ENCODE measurements around the gene EGFL8.

The EGFL8 gene

DNA sequence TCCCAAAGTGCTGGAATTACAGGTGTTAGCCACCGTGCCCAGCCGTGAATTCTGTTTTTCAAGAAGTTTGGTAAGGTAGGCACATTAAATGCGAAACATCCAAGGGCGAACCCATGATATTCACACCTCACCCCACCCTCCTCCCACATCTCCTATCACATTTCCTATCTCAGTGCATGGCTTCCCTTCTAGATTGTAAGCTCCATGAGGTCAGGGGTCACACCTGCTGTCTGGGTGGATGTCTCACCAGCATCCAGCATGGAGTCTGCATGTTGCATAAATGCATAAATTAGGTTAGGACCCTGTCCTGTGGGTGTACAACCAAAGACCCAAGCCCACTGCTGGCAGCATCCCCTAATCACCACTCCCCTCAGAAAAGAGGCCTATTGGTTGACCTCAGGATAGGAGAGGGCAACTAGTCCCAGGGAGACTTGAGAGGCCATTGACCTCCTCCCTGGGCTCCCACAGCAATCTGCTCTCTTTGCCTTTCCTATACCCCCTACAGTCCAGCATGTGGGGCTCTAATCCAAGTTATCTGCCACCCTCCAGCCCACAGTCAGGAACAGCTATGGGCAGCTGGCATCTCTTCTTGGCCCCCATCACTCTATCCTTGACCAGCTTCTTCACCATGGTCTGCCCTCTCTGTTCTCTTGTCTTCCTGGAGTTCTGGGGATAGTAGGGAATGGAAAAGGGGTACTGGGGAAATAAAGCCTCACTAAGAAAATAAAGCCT lies 16.8 kb upstream of the EGFL8 start:
- DNase-seq, result no peak

GRCh38 chr6:32148289-32149091 lies 15.9 kb upstream of the EGFL8 start:
- peak in 1 of 2 donors; percentile 30 for DNase-seq

GRCh38 chr6:32149092-32149755 lies 15.2 kb upstream of the EGFL8 start:
- DNase-seq, result no peak

DNA sequence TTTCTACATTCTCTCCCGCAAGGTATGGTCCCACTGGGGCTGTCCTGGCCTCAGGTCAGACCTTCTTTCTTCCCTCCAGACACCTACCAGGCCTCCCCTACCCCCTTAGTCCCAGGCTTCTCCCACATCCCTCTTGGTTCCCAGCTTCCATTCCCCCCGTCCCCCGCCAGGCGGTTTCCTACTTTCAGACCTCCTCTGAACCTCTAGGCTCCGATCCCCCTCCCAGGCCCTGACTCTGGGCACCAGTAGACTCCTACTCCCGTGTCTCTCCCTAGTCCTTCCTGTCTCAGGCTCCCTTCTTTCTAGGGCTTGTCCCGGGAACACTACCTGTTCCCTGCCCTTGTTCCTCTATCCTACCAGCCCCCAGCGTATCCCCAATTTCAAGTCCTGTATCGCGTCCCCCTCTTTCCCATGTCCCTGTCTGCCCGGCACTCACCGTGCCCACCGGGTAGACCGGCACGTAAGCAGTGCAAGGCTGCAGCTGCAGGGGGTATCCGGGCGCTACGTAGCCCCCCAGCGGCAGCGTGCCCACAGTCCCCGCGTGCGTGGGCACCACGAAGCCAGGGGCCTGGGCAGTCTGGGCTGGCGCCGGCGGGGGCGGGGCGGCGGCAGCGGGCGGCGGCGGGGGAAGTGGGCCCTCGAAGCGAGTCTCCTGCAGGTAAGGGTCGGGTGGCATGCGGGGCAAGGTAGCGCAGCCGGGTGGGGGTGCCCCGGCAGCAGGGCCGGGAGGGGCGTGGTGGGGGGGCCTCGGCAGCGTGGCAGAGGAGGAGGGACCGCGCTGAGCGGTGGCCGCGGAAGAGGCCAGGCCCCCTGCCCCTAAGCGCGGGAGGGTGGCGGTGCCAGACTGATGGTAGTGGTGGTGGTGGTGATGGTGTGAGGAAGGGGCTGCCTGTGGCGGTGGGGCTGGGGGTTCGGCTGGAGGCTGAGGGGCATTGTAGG lies 14.2 kb upstream of the EGFL8 start:
- no peak for DNase-seq

GRCh38 chr6:32151181-32151862 lies 13.1 kb upstream of the EGFL8 start:
- no peak for DNase-seq

DNA sequence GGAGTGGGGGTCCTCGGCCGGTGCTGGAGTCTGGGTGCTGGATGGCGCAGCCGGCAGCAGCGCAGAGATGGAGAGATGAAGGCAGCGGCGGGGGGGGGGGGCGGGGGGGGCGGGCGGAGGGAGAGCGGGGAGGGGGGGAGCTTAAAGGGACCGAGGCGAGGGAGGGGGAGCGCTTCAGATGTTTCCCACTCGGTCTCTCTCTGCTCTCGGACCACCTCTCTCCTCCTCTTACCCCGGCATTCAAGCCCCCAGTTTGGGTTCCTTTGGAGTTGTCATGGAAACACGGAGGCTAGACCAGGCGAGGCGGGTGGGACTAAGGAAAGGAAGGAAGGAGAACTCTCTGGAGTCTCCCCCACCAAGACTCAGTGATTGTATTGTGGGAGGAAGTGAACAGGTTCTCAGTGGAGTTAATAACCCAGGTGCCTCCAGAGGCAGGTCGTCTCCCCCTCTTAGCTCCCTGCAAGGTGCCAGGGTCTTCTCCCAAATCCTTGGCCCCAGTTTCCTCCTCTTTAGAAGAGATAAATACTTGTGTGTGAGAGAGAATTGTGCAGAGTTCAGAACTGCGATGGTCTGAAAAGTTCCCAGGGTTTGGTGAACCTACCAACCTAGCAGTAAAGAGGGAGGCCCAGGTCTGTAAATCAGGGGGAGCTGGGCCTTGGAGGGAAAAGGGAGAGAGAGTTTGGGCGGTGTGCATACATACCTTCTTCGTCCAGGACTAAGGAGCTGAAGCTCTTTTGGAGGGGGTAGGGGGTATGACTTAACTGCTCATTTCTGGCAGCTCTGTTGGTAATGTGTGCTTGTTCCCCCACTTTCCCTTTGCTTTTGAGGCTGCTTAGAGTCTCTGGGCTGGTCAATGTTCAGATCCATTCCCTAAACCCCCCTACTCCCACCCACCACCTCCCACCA lies 12.3 kb upstream of the EGFL8 start, which contains the start of gene PRRT1:
PRRT1 (minus strand) TSS at position 77 of the 906 bp plus-strand sequence. CDS start 112 bp downstream, outside the sequence.
- peak; percentile 24 to 37 for DNase-seq

DNA sequence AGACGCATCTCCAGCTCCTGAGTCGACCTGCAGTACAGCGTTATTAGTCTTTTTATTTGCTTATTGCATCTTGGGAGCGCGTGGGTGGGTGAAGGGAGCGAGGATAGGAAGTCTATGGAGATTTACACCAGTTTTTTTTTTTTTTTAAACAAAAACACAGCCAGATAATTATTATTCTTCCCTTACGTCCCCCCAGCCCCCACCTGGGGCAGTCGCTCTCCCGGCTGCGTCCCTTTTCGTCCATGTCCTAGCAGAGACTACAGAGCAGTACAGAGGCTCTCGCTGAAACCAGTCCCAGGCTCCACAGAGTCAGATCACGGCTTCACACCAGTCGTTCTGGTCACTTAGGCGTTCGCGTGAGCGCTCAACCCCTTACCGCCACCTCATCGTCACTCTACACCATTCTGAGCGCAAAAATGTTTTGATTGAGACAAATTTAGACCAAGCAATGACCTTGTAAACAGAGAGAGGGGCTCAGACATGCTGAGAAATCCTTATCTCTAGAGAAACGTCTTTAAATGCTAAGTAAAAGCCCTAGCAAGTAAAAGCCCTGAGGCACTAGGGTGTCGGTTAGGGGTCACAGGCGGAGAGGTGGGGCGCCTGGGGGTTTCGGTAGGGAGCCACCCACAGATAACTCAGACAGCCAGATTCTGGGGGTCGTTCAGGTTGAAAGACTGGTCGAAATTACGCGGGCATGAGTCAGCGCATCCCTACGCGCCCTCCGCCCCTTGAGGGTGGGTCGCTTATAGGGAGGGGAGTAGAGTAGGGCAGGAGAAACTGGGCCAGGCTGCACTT lies 11.4 kb upstream of the EGFL8 start:
- peak in 1 of 2 donors; percentile 36 for DNase-seq

DNA sequence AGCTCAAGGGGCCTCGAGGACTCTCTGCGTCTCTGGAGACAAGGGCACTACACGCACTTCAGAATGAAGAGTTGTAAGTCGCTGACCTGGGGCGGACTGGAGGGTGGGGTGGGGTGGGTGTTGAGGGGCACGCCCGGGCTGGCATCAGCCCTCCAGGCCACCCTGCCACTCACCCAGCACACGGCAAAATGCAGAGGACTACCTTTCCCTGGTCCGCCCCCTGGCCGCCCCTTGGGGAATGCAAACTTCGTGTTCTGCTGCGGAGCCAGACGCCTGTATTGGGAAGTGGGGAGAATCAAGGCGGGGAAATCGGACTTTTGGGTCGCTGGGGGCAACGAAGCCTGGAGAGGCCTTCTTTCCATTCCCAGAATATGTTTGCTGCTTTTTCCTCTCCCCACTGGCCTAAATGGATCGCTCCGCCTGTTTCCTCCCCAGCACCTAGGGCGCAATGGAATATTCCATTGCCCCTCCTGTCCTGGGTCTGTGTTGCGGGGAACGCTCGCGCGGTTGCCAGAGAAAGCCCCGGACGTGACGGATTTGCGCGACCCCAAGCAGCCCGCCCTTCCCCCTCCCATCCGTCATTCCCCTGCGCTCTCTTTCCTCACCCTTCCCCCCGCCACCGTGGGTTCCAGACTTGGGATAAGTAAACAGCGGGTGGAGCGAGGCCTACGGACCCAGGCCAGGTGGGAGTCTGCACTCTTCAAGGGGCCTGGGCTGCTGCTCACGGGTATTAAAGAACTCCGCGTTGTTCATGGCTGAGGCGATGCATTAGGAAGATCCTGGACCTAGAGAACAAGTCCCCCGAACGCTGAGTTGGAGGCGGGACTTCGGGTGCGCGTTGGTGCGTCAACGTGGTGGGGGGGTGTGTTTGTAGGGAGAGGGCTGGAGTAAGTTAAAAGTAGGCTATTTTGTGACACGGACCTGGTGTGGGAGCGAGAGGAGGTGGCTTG lies 10.6 kb upstream of the EGFL8 start, which contains the start of gene PPT2:
PPT2 (plus strand) TSS at position 578 of the 950 bp plus-strand sequence. CDS start 454 bp downstream, outside the sequence.
- peak; percentile 84 to 91 for DNase-seq

DNA sequence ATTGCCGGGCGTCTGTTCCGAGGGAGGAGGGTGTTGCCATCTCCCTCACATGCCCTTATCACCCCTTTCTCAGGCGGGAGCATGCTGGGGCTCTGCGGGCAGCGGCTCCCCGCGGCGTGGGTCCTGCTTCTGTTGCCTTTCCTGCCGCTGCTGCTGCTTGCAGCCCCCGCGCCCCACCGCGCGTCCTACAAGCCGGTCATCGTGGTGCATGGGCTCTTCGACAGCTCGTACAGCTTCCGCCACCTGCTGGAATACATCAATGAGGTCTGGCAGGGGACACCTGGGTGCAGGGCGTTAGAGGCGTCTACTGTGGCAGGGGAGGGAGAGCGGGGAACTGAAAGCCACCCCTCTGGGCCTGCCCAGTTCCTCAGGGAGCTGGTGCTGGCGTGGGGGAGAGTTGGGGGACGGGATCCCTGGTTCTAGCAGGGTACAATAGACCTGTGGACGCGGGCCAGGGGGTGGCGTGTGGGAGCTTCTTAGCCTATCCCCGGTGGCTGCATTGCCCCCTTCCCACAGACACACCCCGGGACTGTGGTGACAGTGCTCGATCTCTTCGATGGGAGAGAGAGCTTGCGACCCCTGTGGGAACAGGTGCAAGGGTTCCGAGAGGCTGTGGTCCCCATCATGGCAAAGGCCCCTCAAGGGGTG lies 9.8 kb upstream of the EGFL8 start:
- DNase-seq, result peak in 1 of 2 donors; percentile 51

- DNase-seq, result no peak
Measured at GRCh38 chr6:32156891-32157290, 7.5 kb upstream of the EGFL8 start.

DNA sequence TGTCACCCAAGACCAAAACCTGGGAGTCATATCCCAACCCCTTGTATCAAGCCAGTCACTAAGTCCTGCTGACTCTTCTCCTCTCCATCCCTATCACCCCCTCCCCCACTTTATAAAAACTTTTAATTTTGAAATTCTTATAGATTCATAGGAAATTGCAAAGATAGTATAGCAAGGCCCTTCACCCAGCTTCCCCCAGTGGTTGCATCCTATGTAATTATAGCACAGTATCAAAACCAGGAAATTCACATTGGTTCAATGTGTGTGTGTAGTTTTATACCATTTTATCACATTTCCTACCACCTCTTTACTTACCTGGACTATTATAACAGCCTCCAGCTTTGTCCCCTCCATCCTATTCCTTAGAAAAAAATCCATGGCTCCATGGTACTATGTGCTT lies 6.3 kb upstream of the EGFL8 start:
- no peak for DNase-seq

GRCh38 chr6:32163559-32164258 lies 686 bp upstream of the EGFL8 start:
- peak; percentile 28 to 34 for DNase-seq

GRCh38 chr6:32166411-32167061 lies 2.1 kb downstream of the EGFL8 start:
- no peak for DNase-seq

GRCh38 chr6:32167154-32167760 lies 2.9 kb downstream of the EGFL8 start:
- DNase-seq, result no peak

DNA sequence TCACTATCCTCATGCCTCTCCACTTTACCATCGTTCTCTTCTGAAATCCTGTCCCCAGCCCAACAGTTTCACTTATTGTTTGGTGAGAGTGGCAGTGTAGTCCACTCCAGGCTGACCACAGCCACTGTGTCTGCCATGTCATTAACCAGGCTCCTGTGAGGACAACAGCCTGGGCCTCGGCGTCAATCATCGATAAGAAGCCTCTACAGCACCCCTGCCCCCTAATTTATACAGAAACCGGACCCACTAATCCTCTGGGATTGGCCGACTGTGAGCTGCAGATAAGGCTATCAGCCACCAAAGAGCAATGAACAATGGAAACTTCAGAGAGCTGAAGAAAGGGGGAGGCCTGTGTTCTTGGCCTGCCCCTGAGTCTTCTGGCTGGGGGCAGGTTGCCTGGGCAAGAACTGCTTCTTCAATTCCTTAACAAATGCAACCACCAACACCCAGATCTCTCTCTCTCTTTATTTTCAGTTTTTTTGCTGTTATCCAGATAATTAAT lies 3.4 kb downstream of the EGFL8 start:
- DNase-seq, result no peak

DNA sequence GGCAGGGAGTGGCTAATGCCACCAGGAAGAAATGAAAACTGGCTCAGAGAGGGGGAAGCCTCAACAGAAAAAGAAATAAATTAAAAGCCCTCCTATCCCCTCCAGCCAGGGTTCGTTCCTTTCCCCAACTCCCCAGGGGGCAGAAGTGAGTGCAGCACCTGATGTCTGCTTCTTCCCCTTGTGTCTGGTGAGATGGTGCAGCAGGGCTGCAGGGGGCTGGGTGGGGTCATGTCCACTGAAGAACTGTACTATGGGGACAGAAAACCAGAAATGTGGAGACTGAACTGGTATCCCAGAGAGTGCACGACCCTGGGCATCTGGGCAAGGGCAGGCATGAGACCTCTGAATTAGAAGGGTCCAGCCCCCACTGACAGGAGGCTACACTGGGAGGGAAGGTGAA lies 4.0 kb downstream of the EGFL8 start:
- no peak for DNase-seq

All from hippocampal formation (tissue), 2 donors.